ENCODE data around the gene SIK2. TPM values are rescaled to one million over a fixed set of nuclear protein-coding genes. Genes with fewer than 3 reads are reported as not detected.

The SIK2 gene
- 6.1 and 6.5 TPM in 2 replicates for total RNA-seq (2014; rRNA removed; shearing (Covaris generic))
- polyA plus RNA-seq (2014; cell fraction: nucleus; rRNA removed) = 5.1 and 6.8 TPM in 2 replicates

DNA sequence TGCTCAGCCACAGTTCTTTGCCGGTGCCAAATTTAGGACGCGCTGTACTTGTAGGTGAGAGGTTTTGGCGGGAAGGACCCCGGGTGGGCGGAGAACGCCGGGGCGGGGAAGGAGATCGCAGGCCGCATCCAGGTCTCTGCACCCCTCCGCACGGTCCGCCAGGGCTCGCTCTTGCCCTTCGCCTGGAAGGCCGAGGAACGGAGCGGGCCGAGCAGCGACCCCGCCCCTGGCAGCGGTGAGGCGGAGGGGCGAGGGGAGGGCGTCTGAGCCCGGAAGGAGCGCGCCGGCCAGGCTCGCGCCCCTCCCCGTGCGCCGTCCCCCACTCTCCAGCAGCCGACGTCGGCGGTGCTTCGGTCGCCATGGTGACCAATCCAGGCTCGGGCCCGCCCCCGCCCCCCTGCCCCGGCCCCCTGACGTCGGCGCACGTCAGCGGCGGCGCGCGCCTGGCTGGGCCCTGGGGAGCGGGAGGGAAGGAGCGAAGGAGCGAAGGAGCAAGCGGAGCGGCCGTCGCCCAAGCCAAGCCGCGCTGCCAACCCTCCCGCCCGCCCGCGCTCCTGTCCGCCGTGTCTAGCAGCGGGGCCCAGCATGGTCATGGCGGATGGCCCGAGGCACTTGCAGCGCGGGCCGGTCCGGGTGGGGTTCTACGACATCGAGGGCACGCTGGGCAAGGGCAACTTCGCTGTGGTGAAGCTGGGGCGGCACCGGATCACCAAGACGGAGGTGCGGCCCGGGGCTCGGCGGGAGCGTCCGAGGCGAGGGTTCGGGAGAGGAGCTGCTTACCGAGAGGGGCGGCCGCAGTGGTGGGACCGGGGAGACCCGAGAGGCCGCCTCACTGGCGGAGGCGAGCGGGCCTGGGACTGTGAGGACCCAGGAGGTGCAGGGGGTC is at the start of gene SIK2:
SIK2 (plus strand) TSS at position 471 of the 886 bp plus-strand sequence; CDS start at position 586, 115 bp downstream.
- peak; percentile 84 for DNase-seq (ENCODE audit: extremely low read depth, low read depth)

DNA sequence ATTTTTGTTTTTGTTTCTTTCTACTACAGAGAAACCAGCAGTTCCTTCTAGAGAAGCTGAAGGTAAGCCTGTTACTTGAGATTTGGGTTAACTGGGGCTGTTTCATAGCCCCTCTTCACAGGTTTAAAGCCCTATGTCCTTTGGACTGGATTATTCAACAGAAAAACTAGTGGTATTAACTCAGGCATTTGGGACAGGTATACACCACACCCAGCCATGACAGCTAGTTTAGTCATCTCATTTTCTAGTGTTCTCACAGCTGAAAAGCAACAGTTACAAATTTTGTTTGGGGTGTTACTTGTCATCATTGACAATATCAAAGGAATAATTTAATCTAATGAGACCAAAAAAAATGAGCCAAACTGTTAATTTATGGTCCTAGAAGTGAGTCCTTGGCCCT is 47.7 kb upstream of the SIK2 start:
- no peak for DNase-seq (ENCODE audit: extremely low read depth, low read depth)

DNA sequence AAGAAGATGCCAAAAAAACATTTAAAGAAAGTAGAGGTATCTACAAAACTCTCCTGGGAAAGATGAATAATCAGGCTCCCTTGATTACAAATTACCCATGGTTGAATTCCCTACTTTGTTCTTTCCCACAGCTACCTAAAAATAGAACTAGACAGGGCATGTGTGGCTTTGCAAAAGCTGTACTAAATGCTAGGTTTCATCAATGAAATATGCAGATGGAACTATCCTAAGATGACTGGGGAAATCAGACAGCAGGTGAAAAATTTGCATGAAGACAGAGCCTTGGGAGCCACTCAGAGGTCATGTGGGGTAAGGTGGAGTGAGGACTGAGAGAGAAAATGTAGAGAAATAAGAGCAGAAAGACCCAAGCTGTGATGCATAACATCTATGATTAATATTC is 47.0 kb upstream of the SIK2 start:
- no peak for DNase-seq (ENCODE audit: extremely low read depth, low read depth)

- DNase-seq (ENCODE audit: extremely low read depth, low read depth) = no peak
These were observed 44.7 kb upstream of the SIK2 start for GRCh38 chr11:111557425-111558111.

DNA sequence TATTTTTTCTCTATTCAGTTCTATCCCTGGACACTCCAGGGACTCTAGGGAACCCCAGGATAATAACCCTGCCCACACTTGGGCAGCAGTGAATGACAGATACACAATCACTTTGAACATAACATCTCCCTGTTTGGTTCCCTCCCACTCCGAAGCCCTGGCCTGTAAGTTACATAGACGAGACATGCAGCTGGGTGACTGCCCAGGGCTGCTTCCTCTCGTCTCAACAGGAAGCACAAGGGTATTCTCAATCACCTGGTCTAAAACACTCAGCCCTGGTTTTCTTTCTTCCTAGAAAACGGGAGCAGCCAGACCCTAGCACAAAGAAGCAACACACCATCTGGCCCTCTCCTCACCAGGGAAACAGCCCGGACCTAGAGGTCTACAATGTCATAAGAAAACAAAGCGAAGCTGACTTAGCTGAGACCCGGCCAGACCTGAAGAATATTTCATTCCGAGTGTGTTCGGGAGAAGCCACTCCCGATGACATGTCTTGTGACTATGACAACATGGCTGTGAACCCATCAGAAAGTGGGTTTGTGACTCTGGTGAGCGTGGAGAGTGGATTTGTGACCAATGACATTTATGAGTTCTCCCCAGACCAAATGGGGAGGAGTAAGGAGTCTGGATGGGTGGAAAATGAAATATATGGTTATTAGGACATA is 42.3 kb upstream of the SIK2 start:
- DNase-seq (ENCODE audit: extremely low read depth, low read depth) = no peak

- no peak for DNase-seq (ENCODE audit: extremely low read depth, low read depth)
These were observed 41.4 kb upstream of the SIK2 start for GRCh38 chr11:111560800-111561199.

GRCh38 chr11:111561306-111561705 is 40.9 kb upstream of the SIK2 start:
- DNase-seq (ENCODE audit: extremely low read depth, low read depth) = no peak

DNA sequence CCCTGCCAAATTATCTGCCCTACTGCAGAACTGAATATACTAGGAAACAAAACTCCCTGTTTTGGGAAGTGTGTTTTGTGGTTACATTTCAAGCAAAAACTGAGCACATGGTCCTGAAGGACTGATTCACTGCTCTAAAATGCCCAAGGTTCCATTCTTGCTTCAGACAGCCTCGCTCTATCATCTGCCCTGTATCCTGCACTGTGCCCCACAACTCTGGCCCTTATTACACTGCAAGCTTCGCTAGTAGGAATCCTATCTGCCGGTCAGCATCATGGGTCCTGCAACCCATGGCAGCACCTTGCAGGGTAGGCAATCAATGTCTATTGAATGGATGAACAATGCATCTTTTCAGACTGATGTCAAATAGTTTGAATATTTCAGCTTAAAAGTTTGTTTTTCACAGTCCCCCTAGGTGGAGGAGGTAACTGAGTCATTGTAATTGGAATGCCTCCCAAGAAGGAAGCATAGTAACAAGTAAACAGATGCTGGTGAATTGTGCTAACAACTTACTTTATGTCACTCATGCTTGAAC is 40.4 kb upstream of the SIK2 start:
- no peak for DNase-seq (ENCODE audit: extremely low read depth, low read depth)

DNA sequence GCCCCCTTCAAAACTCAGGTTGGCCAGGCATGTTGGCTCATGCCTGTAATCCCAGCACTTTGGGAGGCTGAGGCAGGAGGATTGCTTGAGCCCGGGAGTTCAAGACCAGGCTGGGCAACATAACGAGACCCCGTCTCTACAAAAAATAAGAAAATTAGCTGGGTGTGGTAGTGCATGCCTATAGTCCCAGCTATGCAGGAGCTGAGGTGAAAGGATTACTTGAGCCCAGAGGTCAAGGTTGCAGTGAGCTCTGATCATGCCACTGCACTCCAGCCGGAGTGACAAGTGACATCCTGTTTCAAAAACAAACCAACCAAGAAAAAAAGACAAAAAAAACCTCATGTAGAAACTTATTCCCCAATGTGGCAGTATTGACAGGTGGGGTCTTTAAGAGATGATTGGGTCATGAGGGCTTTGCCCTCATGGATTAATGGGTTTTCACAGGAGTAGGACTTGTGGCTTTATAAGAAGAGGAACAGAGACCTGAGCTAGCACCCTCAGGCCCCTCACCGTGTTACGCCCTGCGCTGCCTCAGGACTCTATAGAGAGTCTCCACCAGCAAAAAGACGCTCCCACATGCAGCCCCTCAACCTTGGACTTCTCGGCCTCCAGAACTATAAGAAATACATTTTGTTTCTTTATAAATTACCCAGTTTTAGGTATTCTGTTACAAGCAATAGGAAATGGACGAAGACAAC is 39.4 kb upstream of the SIK2 start:
- DNase-seq (ENCODE audit: extremely low read depth, low read depth) = no peak

- peak; percentile 65 for DNase-seq (ENCODE audit: extremely low read depth, low read depth)
These were observed 37.0 kb upstream of the SIK2 start for GRCh38 chr11:111565114-111565720.

DNA sequence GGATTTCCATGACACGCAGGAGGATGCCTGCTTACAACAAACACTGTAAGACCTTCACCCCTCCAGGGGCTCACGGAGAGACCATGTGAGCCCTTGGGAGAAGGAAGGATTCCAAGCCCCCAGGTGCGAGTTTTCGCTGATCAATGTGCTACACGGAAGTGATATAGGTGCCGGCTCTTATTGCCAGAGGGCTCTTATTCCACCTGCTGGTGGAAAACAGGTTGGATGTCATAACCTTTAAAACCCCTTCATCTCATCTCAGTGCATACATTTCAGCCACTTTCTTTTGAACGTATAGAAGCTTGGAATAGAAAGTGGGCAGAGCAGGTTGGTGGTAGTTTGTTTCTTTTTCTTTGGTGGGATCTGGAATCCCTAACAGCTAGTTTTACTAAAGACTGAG is 35.9 kb upstream of the SIK2 start:
- DNase-seq (ENCODE audit: extremely low read depth, low read depth) = no peak

GRCh38 chr11:111569476-111569875 is 32.8 kb upstream of the SIK2 start:
- no peak for DNase-seq (ENCODE audit: extremely low read depth, low read depth)

DNA sequence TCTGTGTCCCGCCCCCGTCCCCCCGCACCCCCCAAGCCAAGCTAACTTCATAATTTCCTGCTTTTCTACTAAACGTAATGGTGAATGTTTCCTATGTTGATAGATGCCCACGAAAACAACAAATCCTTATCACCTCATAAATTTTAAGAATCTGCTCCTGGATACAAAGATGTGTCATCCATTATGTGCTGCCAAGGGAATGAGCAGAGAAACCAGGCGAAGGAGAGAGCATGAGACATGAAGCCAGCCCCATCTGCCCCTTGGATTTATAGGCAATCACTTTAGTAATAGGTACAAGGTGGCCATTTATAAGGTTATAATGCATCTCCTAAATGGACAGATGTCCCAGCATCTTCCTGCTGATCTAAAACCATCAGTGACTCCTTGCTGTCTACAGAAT is 31.5 kb upstream of the SIK2 start:
- DNase-seq (ENCODE audit: extremely low read depth, low read depth) = no peak

DNA sequence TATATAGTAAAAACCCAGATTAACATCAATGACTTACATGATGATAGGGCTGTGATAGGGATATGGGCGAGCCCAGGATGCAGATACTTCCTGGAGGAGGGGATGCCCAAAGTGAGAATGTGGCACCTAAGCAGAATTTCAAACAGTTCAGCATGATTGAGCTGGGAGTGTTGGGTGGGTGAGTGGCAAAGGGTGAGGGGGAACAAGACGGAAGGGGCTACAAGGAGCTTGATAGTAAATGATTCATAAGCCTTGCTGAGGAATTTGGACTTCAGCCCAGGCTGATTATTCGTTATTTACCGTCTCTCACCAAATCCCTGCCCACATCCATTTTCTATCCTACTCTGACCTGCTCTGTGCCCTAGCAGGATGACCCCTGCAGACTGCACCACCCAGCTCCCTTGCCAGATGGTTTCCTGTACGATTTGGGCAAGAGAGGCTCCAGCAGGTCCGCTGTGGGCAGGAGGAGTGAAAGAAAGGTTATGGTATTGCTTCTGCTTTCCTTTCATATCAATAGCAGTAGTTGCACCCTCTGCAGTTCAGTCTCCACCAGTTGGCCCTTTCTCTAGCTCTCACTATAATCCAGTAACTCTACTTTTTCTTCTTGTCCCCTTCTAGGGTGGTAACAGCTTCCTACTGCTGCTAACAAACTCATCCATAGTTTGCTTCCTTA is 30.3 kb upstream of the SIK2 start:
- DNase-seq (ENCODE audit: extremely low read depth, low read depth) = no peak

- no peak for DNase-seq (ENCODE audit: extremely low read depth, low read depth)
These were observed 29.7 kb upstream of the SIK2 start for GRCh38 chr11:111572581-111572980.

- no peak for DNase-seq (ENCODE audit: extremely low read depth, low read depth)
These were observed 28.4 kb upstream of the SIK2 start for GRCh38 chr11:111573821-111574249.

- no peak for DNase-seq (ENCODE audit: extremely low read depth, low read depth)
These were observed 27.6 kb upstream of the SIK2 start for GRCh38 chr11:111574373-111575225.

DNA sequence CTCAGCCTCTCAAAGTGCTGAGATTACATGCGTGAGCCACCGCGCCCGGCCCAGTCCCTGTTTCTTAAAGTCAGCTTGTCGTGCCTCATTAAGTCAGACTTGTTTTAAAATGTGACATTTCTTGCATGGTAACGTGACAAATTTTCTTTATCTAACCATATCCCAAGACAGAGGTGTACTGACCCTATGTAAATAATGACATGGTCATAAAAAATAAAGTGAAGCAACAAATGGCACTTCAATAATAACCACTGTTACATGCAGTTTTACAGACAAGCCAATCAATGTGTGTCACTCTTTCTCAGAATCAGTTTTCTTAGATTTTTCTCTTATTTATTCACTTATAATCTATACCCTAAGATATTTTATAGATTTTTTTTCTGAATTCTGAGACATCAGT is 26.5 kb upstream of the SIK2 start:
- DNase-seq (ENCODE audit: extremely low read depth, low read depth) = no peak
